Cardiac ventricle fibroblast (primary cell): ENCODE measurements around the gene KCTD5. TPM values are rescaled to one million over a fixed set of nuclear protein-coding genes. Genes with fewer than 3 reads are reported as not detected.

Source experiments
- total RNA-seq: library from RNA; depleted of rRNA; stranded (reverse); fragments of >200 nt; gene quantifications from 2 replicates; pipeline ENCODE4 v1.2.3, GENCODE V29; 2015

The KCTD5 gene, protein sequence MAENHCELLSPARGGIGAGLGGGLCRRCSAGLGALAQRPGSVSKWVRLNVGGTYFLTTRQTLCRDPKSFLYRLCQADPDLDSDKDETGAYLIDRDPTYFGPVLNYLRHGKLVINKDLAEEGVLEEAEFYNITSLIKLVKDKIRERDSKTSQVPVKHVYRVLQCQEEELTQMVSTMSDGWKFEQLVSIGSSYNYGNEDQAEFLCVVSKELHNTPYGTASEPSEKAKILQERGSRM
- total RNA-seq, result 16.0 and 17.8 TPM in 2 replicates

DNA sequence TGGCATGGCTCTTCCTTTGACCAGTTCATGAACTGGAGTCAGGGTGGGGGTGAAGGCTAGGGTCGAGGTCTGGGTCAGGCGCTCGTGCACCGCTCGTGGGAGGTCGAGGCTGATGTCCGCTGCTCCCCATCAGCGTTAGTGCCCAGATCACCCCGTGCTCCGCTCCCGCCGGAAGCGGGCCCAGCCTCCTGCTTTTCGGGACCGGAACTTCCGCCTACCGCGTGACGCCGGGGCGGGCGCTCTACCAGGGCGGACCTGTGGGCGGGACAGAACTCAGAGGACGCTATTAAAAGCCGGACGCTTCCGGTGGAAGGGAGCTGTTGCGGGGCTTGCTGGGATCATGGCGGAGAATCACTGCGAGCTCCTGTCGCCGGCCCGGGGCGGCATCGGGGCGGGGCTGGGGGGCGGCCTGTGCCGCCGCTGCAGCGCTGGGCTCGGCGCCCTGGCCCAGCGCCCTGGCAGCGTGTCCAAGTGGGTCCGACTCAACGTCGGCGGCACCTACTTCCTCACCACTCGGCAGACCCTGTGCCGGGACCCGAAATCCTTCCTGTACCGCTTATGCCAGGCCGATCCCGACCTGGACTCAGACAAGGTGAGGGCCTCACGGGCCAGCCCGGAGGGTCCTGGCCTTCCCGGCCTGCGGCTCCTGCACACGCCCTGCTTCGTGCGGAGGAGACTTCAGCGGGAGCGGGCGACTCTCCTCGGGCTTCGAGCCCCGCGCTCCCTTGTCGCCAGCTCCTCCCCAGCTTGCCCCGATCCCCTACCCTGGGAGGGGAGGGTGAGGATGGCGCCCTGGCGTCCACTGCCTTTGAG is at the start of gene KCTD5:
TSS of gene KCTD5 (plus strand) at position 315 of the 813 bp plus-strand sequence. CDS start at position 341, 26 bp downstream.

DNA sequence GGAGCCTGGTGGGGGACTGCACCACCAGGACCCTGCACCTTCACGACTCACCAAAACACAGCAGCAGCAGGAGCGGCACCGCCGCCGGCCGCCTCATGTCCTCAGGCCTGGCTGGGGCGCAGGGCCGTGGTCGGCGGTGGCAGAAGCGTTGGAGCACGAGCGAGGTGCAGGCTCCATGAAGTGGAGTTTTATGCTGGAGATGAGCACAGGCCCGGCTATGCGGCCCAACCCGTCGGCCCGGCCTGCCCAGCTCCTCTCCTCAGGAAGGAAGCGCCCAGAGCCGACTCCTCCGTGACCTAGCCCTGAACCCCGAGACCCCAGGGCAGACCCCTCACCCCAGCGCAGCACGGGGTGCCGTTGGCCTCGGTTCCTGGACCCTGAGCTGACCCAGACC is 37.7 kb downstream of the KCTD5 start, which contains the start of gene PRSS27:
TSS of gene PRSS27 (minus strand) at position 161 of the 394 bp plus-strand sequence. CDS start at position 97, 64 bp downstream.

DNA sequence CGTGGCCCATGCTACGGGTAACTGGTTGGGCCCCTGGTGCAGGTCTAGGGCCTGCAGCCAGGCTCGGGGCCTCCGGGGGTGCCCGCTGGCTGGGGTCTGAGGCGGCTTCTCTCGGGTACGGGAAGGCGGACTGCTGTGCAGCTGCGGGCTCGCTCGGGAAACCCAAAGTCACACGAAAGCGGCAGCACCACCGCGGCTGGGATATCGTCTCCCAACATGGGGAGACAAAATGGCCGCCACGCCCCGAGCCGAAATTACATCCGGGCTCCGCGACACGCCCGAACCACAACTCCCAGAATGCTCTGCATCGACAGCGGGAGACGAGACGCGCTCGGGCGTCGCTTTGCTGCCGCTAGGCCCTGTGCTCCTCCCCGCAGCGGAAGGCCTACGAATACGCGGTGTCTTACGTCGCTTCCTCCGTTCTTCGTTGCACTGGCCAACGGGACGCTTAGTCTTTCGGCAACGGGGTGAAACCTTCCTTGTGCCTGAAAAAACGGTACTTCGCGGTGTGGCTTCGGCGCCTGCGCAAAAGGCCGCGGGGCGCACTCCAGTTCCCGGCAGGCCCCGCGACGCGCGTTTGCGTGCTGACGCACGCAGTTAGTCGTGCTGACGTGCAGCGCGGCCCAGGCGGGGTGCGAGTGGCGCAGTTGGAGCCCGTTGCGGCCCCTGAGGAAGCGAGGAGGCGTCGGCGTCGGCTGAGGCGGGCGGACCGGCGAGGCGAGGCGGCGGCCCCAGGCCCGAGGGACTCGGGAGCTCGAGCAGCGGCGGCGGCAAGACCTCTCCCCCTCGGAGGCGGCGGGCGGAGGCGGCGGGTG is 69.9 kb downstream of the KCTD5 start, which contains the start of gene SRRM2:
TSS of gene SRRM2 (plus strand) at position 604 of the 815 bp plus-strand sequence. CDS start 3,727 bp downstream, outside the sequence.

Other genes with a start within 250 kb of the KCTD5 start
- 1.4 and 2.1 TPM in 2 replicates for gene TEDC2, start 222.4 kb upstream of the KCTD5 start, total RNA-seq
- 1.1 TPM in 1 of 2 replicates, not detected in the other for gene NTN3, start 211.2 kb upstream of the KCTD5 start, total RNA-seq
- 6.5 and 7.4 TPM in 2 replicates for gene TBC1D24, start 207.4 kb upstream of the KCTD5 start, total RNA-seq
- gene ATP6V0C, start 168.6 kb upstream of the KCTD5 start, total RNA-seq, result 31.5 and 50.9 TPM in 2 replicates
- gene AMDHD2, start 162.2 kb upstream of the KCTD5 start, total RNA-seq, result 21.1 and 34.5 TPM in 2 replicates
- gene CEMP1, start 151.1 kb upstream of the KCTD5 start, total RNA-seq, result not detected in 2 replicates
- gene PDPK1, start 144.5 kb upstream of the KCTD5 start, total RNA-seq, result 18.4 and 20.2 TPM in 2 replicates
- gene PRSS27, start 37.7 kb downstream of the KCTD5 start, total RNA-seq, result 0.05 and 0.12 TPM in 2 replicates
- gene SRRM2, start 70.1 kb downstream of the KCTD5 start, total RNA-seq, result 93.7 and 119 TPM in 2 replicates
- gene ELOB, start 94.8 kb downstream of the KCTD5 start, total RNA-seq, result 671 and 1,192 TPM in 2 replicates
- not detected in 2 replicates for gene PRSS33, start 105.0 kb downstream of the KCTD5 start, total RNA-seq
- gene PRSS41, start 115.9 kb downstream of the KCTD5 start, total RNA-seq, result not detected in 2 replicates
- gene PRSS21, start 134.7 kb downstream of the KCTD5 start, total RNA-seq, result 1.00 TPM in 1 of 2 replicates, not detected in the other
- 0.25 and 0.78 TPM in 2 replicates for gene ZG16B, start 147.8 kb downstream of the KCTD5 start, total RNA-seq
- gene PRSS22, start 175.6 kb downstream of the KCTD5 start, total RNA-seq, result not detected in 2 replicates
- 83.2 and 90.0 TPM in 2 replicates for gene FLYWCH2, start 200.7 kb downstream of the KCTD5 start, total RNA-seq
- gene FLYWCH1, start 229.4 kb downstream of the KCTD5 start, total RNA-seq, result 32.0 and 41.6 TPM in 2 replicates